HG03575 (cell line): Measurements from ENCODE around the gene ENDOG.
"Not testable (repeated sequence)": the region's sequence is repeated elsewhere in the genome, so short reads cannot be mapped to it uniquely, and the experiment has no call there.

Experiments
- ATAC-seq: cut with Tn5 transposase; IDR thresholded peaks from one replicate; pipeline ENCODE4 v1.9.1; 2021; ENCODE audit not compliant: unreplicated experiment, insufficient number of reproducible peaks, low FRiP score; ENCODE audit errors: extremely low read depth

The ENDOG gene

DNA sequence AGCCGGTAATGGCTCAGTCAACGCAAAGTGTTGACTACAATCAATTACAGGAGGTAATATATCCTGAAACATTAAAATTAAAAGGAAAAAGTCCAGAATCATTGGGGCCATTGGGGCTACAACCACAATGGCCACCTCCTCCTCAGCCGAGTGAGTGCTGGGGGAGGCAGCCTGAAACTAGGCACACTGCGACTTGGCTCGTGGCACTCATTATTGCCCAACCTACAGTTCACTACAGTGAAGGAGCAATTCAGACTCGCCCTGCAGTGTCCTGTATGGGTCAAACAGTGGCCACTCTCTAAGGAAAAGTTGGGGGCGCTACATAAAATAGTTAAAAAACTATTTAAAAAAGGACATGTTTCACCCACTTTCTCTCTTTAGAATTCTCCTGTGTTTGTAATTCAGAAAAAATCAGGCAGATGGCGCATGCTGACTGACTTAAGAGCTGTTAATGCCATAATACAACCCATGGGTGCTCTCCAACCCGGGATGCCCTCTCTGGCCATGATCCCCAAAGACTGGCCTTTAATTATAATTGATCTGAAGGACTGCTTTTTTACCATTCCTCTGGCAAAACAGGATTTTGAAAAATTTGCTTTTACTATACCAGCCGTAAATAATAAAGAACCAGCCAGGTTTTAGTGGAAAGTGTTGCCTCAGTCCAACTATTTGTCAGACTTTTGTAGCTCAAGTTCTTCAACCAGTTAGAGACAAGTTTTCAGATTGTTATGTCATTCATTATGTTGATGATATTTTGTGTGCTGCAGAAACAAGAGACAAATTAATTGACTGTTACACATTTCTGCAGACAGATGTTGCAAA is 33.7 kb downstream of the ENDOG start:
- ATAC-seq, result not testable (repeated sequence)

DNA sequence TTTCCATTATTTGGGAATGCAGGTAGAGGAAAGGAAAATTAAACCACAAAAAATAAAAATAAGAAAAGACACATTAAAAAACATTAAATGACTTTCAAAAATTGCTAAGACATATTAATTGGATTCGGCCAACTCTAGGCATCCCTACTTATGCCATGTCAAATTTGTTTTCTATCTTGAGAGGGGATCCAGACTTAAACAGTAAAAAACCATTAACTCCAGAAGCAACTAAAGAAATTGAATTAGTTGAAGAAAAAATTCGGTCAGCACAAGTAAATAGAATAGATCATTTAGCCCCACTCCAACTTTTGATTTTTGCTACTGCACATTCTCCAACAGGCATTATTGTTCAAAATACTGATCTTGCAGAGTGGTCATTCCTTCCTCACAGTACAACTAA is 34.3 kb downstream of the ENDOG start:
- ATAC-seq, result not testable (repeated sequence)

DNA sequence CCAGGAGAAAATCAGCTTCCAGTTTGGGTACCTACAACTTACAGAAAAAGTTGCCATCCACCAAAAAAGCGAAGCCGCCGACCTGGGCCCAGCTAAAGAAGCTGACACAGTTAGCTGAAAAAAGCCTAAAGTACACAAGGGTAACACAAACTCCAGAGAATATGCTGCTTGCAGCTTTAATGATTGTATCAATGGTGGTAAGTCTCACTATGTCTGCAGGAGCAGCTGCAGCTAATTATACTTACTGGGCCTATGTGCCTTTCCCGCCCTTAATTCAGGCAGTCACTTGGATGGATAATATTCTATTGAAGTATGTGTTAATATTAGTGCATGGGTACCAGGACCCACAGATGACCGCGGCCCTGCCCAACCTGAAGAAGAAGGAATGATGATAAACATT is 36.2 kb downstream of the ENDOG start:
- ATAC-seq, result not testable (repeated sequence)

DNA sequence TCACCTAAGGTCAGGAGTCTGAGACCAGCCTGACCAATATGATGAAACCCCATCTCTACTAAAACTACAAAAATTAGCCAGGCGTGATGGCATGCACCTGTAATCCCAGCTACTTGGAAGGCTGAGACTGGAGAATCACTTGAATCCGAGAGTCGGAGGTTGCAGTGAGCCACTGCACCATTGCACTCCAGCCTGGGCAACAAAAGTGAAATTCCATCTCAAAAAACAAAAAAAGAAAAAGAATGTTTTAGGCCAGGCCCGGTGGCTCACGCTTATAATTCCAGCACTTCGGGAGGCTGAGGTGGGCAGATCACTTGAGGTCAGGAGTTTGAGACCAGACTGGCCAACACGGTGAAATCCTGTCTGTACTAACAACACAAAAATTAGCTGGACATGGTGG is 40.2 kb downstream of the ENDOG start:
- not testable (repeated sequence) for ATAC-seq

DNA sequence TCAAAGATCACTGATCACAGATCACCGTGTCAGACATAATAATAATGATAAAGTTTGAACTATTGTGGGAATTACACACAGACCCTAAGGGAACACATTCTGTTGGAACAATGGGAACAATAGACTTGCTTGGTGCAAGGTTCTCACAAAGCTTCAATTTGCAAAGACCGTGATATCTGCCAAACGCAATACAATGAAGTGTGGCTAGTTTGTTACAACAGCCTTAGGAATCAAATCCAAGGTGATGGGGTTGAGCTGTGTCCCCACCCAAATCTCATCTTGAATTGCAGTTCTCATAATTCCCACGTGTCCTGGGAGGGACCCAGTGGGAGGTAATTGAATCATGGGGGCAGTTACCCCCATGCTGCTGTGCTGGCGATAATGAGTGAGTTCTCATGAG is 42.6 kb downstream of the ENDOG start:
- no peak for ATAC-seq

DNA sequence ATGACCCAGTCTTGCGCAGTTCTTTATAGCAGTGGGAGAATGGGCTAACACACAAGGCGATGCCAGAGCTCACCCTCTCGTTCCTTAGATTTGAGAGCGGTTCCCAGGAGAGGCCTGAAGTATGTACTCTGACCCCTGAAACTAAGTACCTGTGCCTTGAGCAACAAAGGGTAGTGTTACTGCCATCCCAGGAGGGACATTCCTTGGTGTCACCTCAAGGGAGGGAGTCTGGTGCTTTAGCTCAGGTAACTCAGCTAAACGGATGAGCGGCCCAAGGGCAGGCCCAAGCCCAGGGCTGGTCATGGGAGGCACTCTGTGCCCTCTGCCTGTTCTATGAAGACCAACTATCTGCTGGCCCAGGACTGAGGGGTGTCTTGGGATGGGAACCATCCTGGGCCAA is 43.2 kb downstream of the ENDOG start:
- no peak for ATAC-seq

DNA sequence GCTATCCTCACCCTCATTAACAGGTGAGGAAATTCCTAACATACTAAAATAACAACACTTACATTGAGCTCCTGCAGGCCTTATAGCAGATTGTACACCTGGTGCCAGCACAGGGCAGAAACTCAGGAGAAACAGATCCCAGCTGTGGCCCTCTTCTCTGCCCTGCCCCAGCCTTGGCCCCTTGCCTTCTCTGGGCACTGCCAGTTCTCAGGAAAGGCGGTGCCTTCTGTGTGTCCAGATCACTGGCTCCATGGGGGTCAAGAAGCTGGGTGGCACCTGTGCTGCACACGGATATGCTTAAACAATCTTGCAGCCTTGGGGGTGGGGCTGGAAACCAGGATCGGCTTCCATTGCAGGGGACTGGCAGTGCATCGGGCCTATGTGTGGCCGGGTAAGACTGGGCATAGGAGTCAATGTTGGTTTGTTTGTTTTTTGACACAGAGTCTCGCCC is 44.1 kb downstream of the ENDOG start:
- no peak for ATAC-seq

DNA sequence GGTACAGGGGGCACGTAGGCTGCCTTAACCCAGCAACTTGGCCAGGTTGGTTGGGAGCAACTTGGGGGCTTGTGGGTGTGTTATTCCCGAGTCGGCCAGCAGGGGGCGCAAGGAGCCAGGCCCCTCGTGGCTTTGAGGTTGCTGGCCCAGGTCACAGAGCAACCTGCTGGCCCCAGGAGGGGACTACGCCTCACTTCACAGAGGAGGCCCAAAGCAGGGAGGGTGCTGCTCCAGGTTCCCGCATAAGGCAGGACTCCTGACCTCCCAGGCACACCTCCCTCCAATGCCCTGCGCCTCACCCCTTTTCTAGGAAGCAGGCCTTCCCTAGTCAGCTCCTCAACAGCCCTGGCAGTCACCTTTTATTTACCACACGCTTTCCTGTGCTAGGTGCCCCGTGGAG is 45.3 kb downstream of the ENDOG start:
- ATAC-seq, result no peak

DNA sequence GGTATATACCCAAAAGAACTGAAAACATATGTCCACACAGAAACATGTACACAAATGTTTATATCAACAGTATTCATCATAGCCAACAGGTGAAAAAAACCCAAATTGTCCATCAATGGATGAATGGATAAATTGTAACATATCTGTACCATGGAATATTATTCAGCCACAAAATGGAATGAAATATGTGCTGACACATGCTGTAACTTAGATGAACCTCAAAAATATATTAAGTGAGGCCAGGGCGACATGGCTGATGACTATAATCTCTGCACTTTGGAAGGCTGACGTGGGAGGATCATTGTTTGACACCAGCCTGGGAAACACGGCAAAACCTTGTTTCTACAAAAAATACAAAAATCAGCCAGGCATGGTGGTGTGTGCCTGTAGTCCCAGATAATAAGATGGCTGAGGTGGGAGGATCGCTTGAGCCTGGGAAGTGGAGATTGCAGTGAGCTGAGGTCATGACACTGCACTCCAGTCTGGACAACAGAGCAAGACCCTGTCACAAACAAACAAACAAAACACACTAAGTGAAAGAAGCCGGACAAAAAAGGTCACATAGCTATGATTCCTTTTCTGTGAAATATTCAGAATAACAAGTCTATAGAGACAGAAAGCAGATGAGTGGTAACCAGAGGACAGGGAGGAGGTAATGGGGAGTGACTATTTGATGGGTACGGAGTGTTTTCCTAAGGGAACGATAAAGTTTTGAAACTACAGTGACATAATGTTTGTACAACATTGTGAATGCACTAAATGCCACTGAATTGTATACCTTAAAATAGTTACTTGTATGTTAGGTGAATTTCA is 52.0 kb downstream of the ENDOG start:
- no peak for ATAC-seq

DNA sequence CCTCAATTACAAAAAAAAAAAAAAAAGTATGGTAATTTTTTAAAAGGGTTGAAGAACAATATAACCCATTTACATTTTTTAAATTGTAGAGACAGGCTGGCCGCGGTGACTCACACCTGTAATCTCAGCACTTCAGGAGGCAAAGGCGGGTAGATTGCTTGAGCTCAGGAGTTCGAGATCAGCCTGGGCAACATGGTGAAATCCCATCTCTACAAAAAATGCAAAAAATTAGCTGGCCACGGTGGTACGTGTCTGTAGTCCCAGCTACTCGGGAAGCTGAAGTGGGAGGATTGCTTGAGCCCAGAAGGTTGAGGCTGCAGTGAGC is 52.6 kb downstream of the ENDOG start:
- not testable (repeated sequence) for ATAC-seq
